Chondrocyte (in vitro differentiated cells): ENCODE measurements around the gene IGSF3. TPM values are rescaled to one million over a fixed set of nuclear protein-coding genes. Genes with fewer than 3 reads are reported as not detected.
A peak's percentile ranks its signal among the peaks of the same experiment; 100 is the strongest.
"Not testable (repeated sequence)": the region's sequence is repeated elsewhere in the genome, so short reads cannot be mapped to it uniquely, and the experiment has no call there.

Experiments used
- DNase-seq: peaks from one replicate; pipeline ENCODE4 v3.0.0; 2021; ENCODE audit warnings: mixed read lengths, low spot score
- H3K27ac Mint-ChIP-seq: one replicate; pipeline ENCODE4 v1.8.0; 2021; ENCODE audit warnings: mild to moderate bottlenecking, moderate library complexity, mixed read lengths; ENCODE audit not compliant: unreplicated experiment
- H3K27me3 Mint-ChIP-seq: 2 replicates; pipeline ENCODE4 v1.8.0; 2021; ENCODE audit warnings: low read depth, mixed read lengths
- H3K36me3 Mint-ChIP-seq: 2 replicates; pipeline ENCODE4 v1.8.0; 2021; ENCODE audit warnings: low read depth, mixed read lengths
- H3K4me1 Mint-ChIP-seq: 2 replicates; pipeline ENCODE4 v1.8.0; 2021; ENCODE audit warnings: low read depth, mild to moderate bottlenecking, mixed read lengths
- H3K4me3 Mint-ChIP-seq: one replicate; pipeline ENCODE4 v1.8.0; 2021; ENCODE audit warnings: mild to moderate bottlenecking, moderate library complexity, mixed read lengths; ENCODE audit not compliant: unreplicated experiment
- H3K9me3 Mint-ChIP-seq: 2 replicates; pipeline ENCODE4 v1.8.0; 2021; ENCODE audit warnings: low read depth, mixed read lengths
- CTCF ChIP-seq: fragments of 200-600 bp; sonication (generic); IDR thresholded peaks from 2 replicates; pipeline ENCODE4 v1.5.0; 2021; ENCODE audit warnings: antibody characterized with exemption, mild to moderate bottlenecking, moderate library complexity
- total RNA-seq: library from RNA; stranded (reverse); gene quantifications from 3 replicates; pipeline ENCODE4 v1.2.1, GENCODE V29; 2021

The IGSF3 gene
- total RNA-seq, 1 donor from 2014 or later: 20.5 TPM

- H3K4me3 Mint-ChIP-seq, H3K36me3 Mint-ChIP-seq, H3K9me3 Mint-ChIP-seq, H3K27ac Mint-ChIP-seq, DNase-seq, H3K27me3 Mint-ChIP-seq: not testable (repeated sequence)
- peaks cover 12% of the 10 kb centered on the region for H3K4me1 Mint-ChIP-seq
Measured at GRCh38 chr1:116617808-116618207, 49.7 kb downstream of the IGSF3 start.

- H3K27ac Mint-ChIP-seq, H3K4me1 Mint-ChIP-seq, H3K4me3 Mint-ChIP-seq, H3K27me3 Mint-ChIP-seq, H3K36me3 Mint-ChIP-seq, H3K9me3 Mint-ChIP-seq, DNase-seq: not testable (repeated sequence)
Measured at GRCh38 chr1:116613825-116614224, 53.7 kb downstream of the IGSF3 start.

GRCh38 chr1:116609801-116610371 lies 57.6 kb downstream of the IGSF3 start:
- not testable (repeated sequence) for H3K9me3 Mint-ChIP-seq, H3K4me3 Mint-ChIP-seq, H3K4me1 Mint-ChIP-seq, H3K36me3 Mint-ChIP-seq, H3K27ac Mint-ChIP-seq, DNase-seq, H3K27me3 Mint-ChIP-seq

GRCh38 chr1:116608841-116609240 lies 58.7 kb downstream of the IGSF3 start:
- H3K27me3 Mint-ChIP-seq, DNase-seq, H3K36me3 Mint-ChIP-seq, H3K9me3 Mint-ChIP-seq, H3K27ac Mint-ChIP-seq, H3K4me3 Mint-ChIP-seq, H3K4me1 Mint-ChIP-seq: not testable (repeated sequence)

GRCh38 chr1:116608151-116608550 lies 59.4 kb downstream of the IGSF3 start:
- H3K4me1 Mint-ChIP-seq, H3K4me3 Mint-ChIP-seq, H3K27me3 Mint-ChIP-seq, DNase-seq, H3K36me3 Mint-ChIP-seq, H3K9me3 Mint-ChIP-seq, H3K27ac Mint-ChIP-seq: not testable (repeated sequence)

GRCh38 chr1:116607463-116607862 lies 60.1 kb downstream of the IGSF3 start:
- not testable (repeated sequence) for H3K9me3 Mint-ChIP-seq, DNase-seq, H3K4me3 Mint-ChIP-seq, H3K36me3 Mint-ChIP-seq, H3K27ac Mint-ChIP-seq, H3K27me3 Mint-ChIP-seq, H3K4me1 Mint-ChIP-seq

GRCh38 chr1:116606067-116606466 lies 61.5 kb downstream of the IGSF3 start:
- not testable (repeated sequence) for H3K27me3 Mint-ChIP-seq, H3K4me3 Mint-ChIP-seq, DNase-seq, H3K27ac Mint-ChIP-seq, H3K36me3 Mint-ChIP-seq, H3K9me3 Mint-ChIP-seq, H3K4me1 Mint-ChIP-seq

- no peak for DNase-seq
- Mint-ChIP-seq H3K27ac (no peak overlapping the region), H3K27me3 (no peaks in the 10 kb centered on the region), H3K36me3 (no peaks in the 10 kb centered on the region), H3K4me3 (no peak overlapping the region), H3K9me3 (no peaks in the 10 kb centered on the region), H3K4me1 (no peaks in the 10 kb centered on the region)
- TF ChIP-seq CTCF: no peak
Measured at GRCh38 chr1:116605315-116605714, 62.2 kb downstream of the IGSF3 start.

- not testable (repeated sequence) for H3K9me3 Mint-ChIP-seq, H3K27me3 Mint-ChIP-seq, H3K4me1 Mint-ChIP-seq, H3K36me3 Mint-ChIP-seq, DNase-seq, H3K4me3 Mint-ChIP-seq, H3K27ac Mint-ChIP-seq
Measured at GRCh38 chr1:116604408-116604807, 63.1 kb downstream of the IGSF3 start.

- not testable (repeated sequence) for H3K4me1 Mint-ChIP-seq, H3K9me3 Mint-ChIP-seq, H3K27ac Mint-ChIP-seq, H3K27me3 Mint-ChIP-seq, DNase-seq, H3K4me3 Mint-ChIP-seq, H3K36me3 Mint-ChIP-seq
Measured at GRCh38 chr1:116603646-116604045, 63.9 kb downstream of the IGSF3 start.

- H3K4me3 Mint-ChIP-seq, H3K4me1 Mint-ChIP-seq, H3K36me3 Mint-ChIP-seq, H3K9me3 Mint-ChIP-seq, DNase-seq, H3K27me3 Mint-ChIP-seq: not testable (repeated sequence)
- H3K27ac Mint-ChIP-seq: peak overlapping the region; percentile 9
Measured at GRCh38 chr1:116599369-116599768, 68.2 kb downstream of the IGSF3 start.

GRCh38 chr1:116598420-116599036 lies 69.0 kb downstream of the IGSF3 start:
- not testable (repeated sequence) for DNase-seq, H3K36me3 Mint-ChIP-seq, H3K9me3 Mint-ChIP-seq, H3K4me3 Mint-ChIP-seq, H3K4me1 Mint-ChIP-seq, H3K27ac Mint-ChIP-seq, H3K27me3 Mint-ChIP-seq
